SK-MEL-5 (cell line): ENCODE measurements around the gene FBXL13. TPM values are rescaled to one million over a fixed set of nuclear protein-coding genes. Genes with fewer than 3 reads are reported as not detected.
A peak's percentile ranks its signal among the peaks of the same experiment; 100 is the strongest.
"Not testable (repeated sequence)": the region's sequence is repeated elsewhere in the genome, so short reads cannot be mapped to it uniquely, and the experiment has no call there.

ENCODE experiments used
- DNase-seq: peaks from one replicate; pipeline ENCODE4 v3.0.0-alpha.2; 2016; ENCODE audit warnings: low read depth, low spot score
- in situ Hi-C: cut with HindIII; loops from 2 replicates; pipeline ENCODE4 v1.10.0; 2016; ENCODE audit warnings: low sequenced_read_pairs, high pct_unique_total_duplicates, low pct_unique_long_range_greater_than_20kb
- polyA plus RNA-seq, 2 experiments: library from polyadenylated mRNA; depleted of rRNA; stranded (reverse); fragments of >200 nt; gene quantifications; 2 replicates each; pipeline ENCODE4 v1.2.3, GENCODE V29; 2015
- total RNA-seq: library from RNA; depleted of rRNA; stranded (reverse); fragments of >200 nt; shearing (Covaris generic); gene quantifications from 2 replicates; pipeline ENCODE4 v1.2.3, GENCODE V29; 2014; rRNA removed

Gene FBXL13
- total RNA-seq: 3.2 and 3.4 TPM in 2 replicates
- polyA plus RNA-seq (2015; cell fraction: cytosol; rRNA removed): 1.6 and 1.9 TPM in 2 replicates
- polyA plus RNA-seq (2015; cell fraction: nucleus; rRNA removed): 2.2 and 3.8 TPM in 2 replicates

DNA sequence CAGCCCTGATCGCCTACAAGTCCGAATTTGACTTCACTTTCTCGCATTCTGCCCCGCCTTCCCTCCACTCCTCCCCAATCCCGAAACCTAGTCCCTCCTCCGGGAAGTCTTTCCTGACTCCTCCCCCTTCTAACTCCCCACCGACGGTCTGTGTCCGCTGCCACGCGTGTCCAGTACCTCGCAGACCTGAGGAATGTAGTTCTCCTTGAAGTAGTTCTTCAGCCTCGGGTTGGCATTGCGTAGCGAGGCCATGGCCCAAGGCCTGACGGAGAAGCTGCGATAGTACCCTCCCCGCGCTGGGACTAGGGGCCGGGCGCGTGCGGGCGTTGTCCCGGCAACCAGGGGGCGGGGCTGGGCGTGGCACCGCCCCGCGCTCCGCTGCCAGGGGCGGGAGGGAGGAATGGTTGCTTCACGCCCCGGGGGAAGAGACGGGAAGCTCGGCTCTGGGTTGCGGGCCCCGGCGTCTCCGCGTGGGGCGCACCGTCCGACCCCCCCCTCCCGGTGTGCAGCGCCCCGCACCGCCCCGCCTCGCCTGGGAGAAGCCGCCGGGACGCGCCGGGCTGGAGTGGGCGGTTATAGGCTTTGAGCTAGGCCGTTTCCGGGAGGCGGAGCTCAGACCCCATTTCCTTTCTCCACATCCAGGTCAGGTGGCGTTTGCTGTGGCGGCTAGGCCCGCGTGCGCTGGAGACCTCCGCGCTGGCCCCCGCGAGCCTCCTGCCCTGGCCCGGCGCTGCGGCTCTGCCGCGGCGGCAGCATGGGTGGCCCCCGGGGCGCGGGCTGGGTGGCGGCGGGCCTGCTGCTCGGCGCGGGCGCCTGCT is at the start of gene FBXL13, which contains the start of gene ARMC10:
Gene FBXL13, minus strand, starts transcription at position 278 of the 818 bp plus-strand sequence.
Gene ARMC10, plus strand, starts transcription at position 622 of the 818 bp plus-strand sequence. Its CDS starts 133 bp downstream, at position 755.
- in situ Hi-C loops: no loop called here
- DNase-seq: peak; percentile 95

DNA sequence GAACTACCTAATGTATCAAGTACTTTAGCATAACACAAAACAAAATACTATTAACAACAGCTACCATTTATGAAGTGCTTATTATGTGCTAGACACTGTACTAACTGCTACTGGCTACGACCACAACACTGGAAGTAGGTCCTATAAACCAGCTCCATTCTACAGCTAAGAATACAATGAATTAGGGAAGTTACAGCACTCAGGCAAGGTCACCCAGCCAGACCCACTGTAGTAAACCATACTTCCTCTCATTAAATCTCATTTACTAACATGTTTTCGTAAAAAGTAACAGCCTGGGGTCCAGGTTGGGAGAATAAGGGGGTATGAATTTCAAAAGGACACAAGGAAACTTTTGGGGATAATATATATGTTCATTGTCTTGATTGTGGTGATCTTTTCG is 48.9 kb upstream of the FBXL13 start:
- in situ Hi-C loops: no loop called here
- DNase-seq: no peak

DNA sequence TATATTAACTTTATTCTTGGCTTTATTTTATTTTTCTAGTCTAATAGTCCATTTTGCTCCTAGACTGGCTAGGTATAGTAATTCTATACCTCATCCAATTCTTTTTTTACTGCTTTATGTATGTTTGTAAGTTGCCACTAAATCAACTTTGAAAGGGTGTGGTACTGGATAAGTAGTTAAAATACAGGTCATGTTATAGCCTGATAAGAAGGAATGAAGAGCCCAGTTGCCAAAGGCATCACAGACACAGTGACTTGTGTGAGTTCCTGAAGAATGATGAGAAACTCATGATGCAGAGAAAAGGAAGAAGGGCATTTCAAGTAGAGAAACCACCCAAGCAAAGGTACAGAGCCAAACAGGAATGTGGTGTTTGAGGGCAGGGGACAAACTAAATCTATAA is 47.0 kb upstream of the FBXL13 start:
- in situ Hi-C loops: no loop called here
- no peak for DNase-seq

DNA sequence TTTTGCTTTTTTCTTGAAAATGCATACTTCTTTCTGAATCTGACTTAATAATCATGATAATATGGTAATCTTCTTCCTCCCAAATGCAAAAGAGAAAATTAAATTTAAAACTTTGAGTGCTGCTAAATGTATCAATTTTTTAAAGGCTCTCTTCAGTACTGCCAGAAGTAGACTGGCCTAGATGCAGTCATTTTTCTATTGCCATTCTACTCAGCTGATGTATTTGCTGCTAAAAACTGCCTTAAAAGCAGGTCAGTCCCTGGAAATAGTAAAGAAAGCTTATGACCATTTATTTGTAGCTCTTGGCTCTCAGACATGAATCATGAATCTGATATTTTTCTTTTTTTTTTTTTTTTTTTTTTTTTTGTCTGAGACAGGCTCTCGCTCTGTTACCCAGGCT is 45.8 kb upstream of the FBXL13 start:
- in situ Hi-C loops: no loop called here

GRCh38 chr7:103119791-103120291 is 45.2 kb upstream of the FBXL13 start:
- in situ Hi-C loops: no loop called here
- no peak for DNase-seq

More for the DNA sequence above, 45.8 kb upstream of the FBXL13 start:
- DNase-seq: no peak

GRCh38 chr7:103117465-103117864 is 42.9 kb upstream of the FBXL13 start:
- in situ Hi-C loops: no loop called here
- peak; percentile 73 for DNase-seq

- DNase-seq: peak; percentile 95
- in situ Hi-C loops: no loop called here
Observed at GRCh38 chr7:103116991-103117390, 42.4 kb upstream of the FBXL13 start.

GRCh38 chr7:103116511-103116910 is 41.9 kb upstream of the FBXL13 start:
- no peak for DNase-seq
- in situ Hi-C loops: no loop called here

DNA sequence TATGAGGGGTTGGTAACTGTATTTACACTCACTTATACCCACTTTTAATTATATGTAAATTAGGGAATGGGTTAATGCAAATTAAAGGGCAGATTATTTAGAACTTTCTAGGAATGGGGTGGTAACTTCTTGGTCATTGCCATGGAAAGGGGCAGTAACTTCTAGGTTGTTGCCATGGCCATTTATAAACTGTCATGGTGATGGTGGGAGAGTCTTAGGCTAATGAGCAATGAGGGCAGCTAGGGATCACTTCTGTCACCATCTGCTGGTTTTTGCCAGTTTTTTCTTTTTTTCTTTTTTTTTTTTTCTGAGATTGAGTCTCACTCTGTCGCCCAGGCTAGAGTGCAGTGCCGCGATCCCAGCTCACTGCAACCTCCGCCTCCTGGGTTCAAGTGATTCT is 41.2 kb upstream of the FBXL13 start:
- in situ Hi-C loops: no loop called here
- DNase-seq: no peak

DNA sequence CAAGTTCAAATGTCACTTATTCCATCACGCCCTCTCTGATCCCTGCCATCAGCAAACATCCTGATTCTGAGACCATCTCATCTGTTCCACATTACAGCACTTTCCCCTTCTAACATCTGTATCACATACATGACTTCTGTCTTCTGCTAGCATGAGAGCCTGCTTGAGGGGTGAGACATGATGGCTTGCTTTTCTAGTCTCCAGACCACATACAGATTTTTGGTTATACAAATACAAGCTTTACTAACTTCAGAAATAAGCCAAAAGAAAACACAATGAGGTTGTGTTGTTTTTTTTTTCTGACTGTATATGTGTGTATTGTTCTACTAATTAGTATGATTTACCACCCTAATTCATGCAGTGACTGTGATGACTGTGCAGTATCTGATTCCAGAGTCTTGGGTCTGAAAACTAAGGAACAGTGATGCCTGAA is 40.0 kb upstream of the FBXL13 start:
- DNase-seq: no peak
- in situ Hi-C loops: no loop called here

DNA sequence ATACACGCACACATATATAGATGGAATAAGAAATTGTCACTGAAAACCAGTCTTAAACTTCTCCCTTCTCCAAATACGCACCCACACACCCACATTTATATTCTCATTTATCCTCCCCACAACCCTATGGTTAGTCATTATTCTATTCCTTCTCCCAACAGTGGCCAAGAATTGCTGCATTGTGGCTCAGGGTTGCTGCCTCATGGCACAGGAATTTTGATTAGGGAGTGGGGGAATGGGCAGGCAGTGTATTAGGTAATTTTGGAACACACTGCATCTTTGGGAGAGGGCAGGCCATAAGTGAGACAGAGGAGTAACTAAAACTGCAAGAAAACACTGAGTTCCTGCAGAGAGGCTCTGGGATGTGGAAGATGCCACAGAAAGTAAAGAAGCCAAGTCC is 38.6 kb upstream of the FBXL13 start:
- in situ Hi-C loops: no loop called here
- DNase-seq: peak; percentile 55

DNA sequence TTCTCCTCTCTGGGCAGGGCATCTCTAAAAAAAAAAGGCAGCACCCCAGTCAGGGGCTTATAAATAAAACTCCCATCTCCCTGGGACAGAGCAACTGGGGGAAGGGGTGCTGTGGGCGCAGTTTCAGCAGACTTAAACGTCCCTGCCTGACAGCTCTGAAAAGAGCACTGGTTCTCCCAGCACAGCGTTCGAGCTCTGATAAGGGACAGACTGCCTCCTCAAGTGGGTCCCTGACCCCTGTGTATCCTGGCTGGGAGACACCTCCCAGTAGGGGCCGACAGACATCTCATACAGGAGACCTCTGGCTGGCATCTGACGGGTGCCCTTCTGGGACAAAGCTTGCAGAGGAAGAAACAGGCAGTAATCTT is 32.1 kb upstream of the FBXL13 start:
- in situ Hi-C loops, DNase-seq: not testable (repeated sequence)

GRCh38 chr7:103106005-103106702 is 31.6 kb upstream of the FBXL13 start:
- in situ Hi-C loops: no loop called here
- no peak for DNase-seq

DNA sequence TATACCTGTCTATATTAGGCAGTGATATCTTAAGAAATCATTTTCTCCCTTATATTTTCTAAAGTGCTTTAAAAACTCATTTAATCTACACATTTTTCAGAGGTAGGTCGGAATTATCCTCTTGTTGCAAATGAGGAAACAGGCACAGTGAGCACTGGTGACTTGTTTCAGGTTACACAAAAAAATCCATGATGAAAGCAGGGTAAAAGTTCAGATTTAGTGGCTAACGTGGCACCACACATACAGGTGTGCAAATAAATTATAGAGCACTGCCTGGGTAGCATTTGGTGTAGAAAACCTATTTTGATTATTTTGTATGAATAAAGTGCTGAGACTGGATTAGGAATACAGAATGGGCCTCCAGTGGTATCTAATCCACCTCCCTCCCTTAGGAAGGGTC is 26.9 kb upstream of the FBXL13 start:
- no peak for DNase-seq
- in situ Hi-C loops: no loop called here

DNA sequence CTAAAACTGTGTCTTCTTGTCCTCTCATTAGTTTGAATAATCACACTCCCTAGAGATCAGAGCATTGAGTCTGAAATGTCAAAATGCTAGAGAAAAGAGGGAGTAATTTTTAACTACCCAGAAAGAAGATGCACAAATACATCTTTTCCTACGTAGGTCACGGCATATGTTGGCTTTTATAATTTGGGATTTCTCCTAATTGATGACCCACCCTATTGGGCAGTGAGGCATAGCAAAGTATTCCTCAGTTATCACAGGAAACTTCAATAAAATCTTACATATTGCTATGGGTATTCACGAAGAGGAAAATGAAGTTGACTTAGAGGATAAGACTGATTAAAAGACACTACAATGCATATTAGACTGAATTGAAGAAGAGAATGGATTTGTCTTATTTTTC is 25.8 kb upstream of the FBXL13 start:
- no peak for DNase-seq
- in situ Hi-C loops: no loop called here

- in situ Hi-C loops: no loop called here
- no peak for DNase-seq
Observed at GRCh38 chr7:103097041-103097440, 22.4 kb upstream of the FBXL13 start.

GRCh38 chr7:103095558-103095957 is 21.0 kb upstream of the FBXL13 start:
- in situ Hi-C loops, DNase-seq: not testable (repeated sequence)

DNA sequence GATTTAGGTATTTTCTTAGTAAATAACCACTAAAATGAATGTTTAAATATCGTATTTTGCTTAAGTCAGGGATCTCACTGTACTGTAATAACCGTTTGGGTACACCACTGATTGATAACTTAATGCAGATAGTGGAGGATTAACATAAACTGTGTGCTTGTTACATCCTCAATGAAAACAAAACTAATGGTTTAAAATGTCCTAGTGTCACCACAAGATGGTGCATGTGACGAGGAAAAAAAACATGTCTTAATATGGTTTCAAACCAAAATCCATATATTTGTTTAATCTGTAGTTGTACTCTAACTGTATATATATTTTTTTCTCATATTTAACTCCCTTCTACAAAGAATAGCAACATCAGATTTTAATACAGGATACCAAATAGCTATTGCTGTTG is 19.5 kb upstream of the FBXL13 start:
- peak; percentile 45 for DNase-seq
- in situ Hi-C loops: no loop called here
